Adrenal gland (tissue), 12 donors: ENCODE results near the gene FKBP6. TPM values are rescaled to one million over a fixed set of nuclear protein-coding genes. Genes with fewer than 3 reads are reported as not detected.

Experiments
- polyA plus RNA-seq, 3 donors: library from polyadenylated mRNA; stranded (reverse); fragments of 200-250 nt in 2 of 3; fragments of 350-450 nt in 1 of 3; fragmentation: Illumina TruSeq in 1 of 3; extraction: RNeasy Lipid Tissue Mini Kit (QIAGEN cat#74804) in 1 of 3; gene quantifications; one replicate each; pipeline ENCODE4 v1.2.3, GENCODE V29; 2013 to 2014
- small RNA-seq, 2 donors: library from RNA; depleted of rRNA; stranded (forward); fragments of <200 nt; gene quantifications; one replicate each; pipeline ENCODE3, GENCODE V24; 2016
- total RNA-seq, 9 donors: library from RNA; depleted of rRNA in 4 of 9; stranded (reverse); fragments of >200 nt in 4 of 9; fragments of 120-200 nt in 1 of 9; fragmentation: NEBNext Ultra II Directional in 1 of 9; extraction: Animal tissue kit (Norgen Biotek cat#: 25700) in 1 of 9; gene quantifications; one replicate each; pipeline versions ENCODE4 v1.1.0 to v1.2.4, GENCODE V29; 2013 to 2023
- donor health status: healthy with polysubstance abuse.
- donor health status: Bipolar disorder and iron deficiency.
- donor health status: DM: yes; HTN: yes; CAD: no.
- donor health status: DM: no; HTN: no; CAD: no.
- donor health status: DM: no; HTN: no; CAD: no.
- donor health status: DM: yes; HTN: yes; CAD: no.

FKBP6 gene
- total and polyA plus RNA-seq, 12 donors = 0.07 to 0.88 (median 0.15) TPM; not detected in 9

Small RNA genes lying within 50 kb of the gene (small RNA-seq; reads per million reads assigned to genes)
- 0 reads per million in 2 donors for gene RF00019
- 0 reads per million in 2 donors for gene RNU6-1080P

Other genes with a start within 250 kb of the FKBP6 start
- not detected for gene SPDYE9, start 242.1 kb upstream of the FKBP6 start, total RNA-seq
- not detected for gene SPDYE9, start 242.1 kb upstream of the FKBP6 start, polyA plus RNA-seq
- 10 to 100 TPM; 15.8 to 32.4 (median 20.5) TPM for gene NSUN5, start 19.3 kb upstream of the FKBP6 start, total RNA-seq
- gene NSUN5, start 19.3 kb upstream of the FKBP6 start, polyA plus RNA-seq = 10 to 100 TPM in 2 of 3 donors, 1 to 10 TPM in 1; 5.6 to 31.0 (median 24.4) TPM
- gene TRIM50, start 79 bp upstream of the FKBP6 start, total RNA-seq = 1 to 10 TPM in 3 of 9 donors, under 1 TPM in 4, not detected in 2; 0.24 to 1.9 (median 0.89) TPM
- under 1 TPM in 2 of 3 donors, not detected in 1; 0.27 to 0.56 TPM for gene TRIM50, start 79 bp upstream of the FKBP6 start, polyA plus RNA-seq
- gene FZD9, start 105.6 kb downstream of the FKBP6 start, total RNA-seq = 1 to 10 TPM in 3 of 9 donors, under 1 TPM in 6; 0.32 to 4.8 (median 0.77) TPM
- under 1 TPM; 0.05 to 0.67 (median 0.64) TPM for gene FZD9, start 105.6 kb downstream of the FKBP6 start, polyA plus RNA-seq
- 10 to 100 TPM; 40.4 to 65.5 (median 43.8) TPM for gene BAZ1B, start 194.1 kb downstream of the FKBP6 start, total RNA-seq
- gene BAZ1B, start 194.1 kb downstream of the FKBP6 start, polyA plus RNA-seq = 10 to 100 TPM; 14.5 to 49.4 (median 27.7) TPM
- 10 to 100 TPM; 19.0 to 97.9 (median 64.2) TPM for gene BCL7B, start 229.5 kb downstream of the FKBP6 start, total RNA-seq
- 10 to 100 TPM; 76.1 to 87.2 (median 77.7) TPM for gene BCL7B, start 229.5 kb downstream of the FKBP6 start, polyA plus RNA-seq